Measurements from ENCODE around the gene MAP3K9. TPM values are rescaled to one million over a fixed set of nuclear protein-coding genes. Genes with fewer than 3 reads are reported as not detected.

Gene MAP3K9
- total RNA-seq, 4 donors from 2014 or later: 5.0 to 12.7 (median 8.3) TPM

DNA sequence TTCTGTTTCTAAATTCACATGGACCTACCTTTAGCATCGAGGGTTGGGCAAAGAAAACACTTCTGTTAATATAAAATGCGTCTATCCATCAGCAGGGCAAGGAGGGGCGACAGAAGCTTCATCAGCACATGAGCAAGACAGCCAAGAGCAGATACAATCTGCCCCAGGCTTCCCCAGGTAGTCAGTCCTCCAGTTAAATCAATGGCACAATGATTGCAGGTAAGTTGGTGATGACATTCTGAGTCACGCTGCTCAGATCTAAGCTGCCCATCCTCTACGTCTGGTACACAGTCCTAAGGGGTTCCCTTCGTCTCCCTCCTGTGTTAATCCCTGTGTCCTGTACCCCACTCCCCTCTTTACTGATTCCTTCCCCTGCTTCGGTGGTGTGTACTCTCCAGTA is 38.8 kb downstream of the MAP3K9 start:
- H3K27me3 ChIP-seq: no peaks in the 10 kb centered on the region
- 84 to 88% methylated on average over 4 to 7 of the region's 7 CpGs for WGBS, 2 donors (ENCODE audit: low coverage in 1 of 2)
- no peaks in the 10 kb centered on the region for H3K9me3 ChIP-seq
- in situ Hi-C loops (cut with MboI; ENCODE audit: low pct_ligation_motif_present in 1 of 4, low pct_unique_long_range_greater_than_20kb in 1 of 4, low sequenced_read_pairs in 3 of 4): no loop called here
- H3K27ac ChIP-seq: no peak overlapping the region
- H3K4me3 ChIP-seq: no peak overlapping the region
- no peaks in the 10 kb centered on the region for H3K4me1 ChIP-seq
- no peak for TF ChIP-seq POLR2A (IDR thresholded peaks at IDR 0.05)
- no peak for TF ChIP-seq POLR2AphosphoS5 (IDR thresholded peaks at IDR 0.05)
- TF ChIP-seq, protein P1, sequence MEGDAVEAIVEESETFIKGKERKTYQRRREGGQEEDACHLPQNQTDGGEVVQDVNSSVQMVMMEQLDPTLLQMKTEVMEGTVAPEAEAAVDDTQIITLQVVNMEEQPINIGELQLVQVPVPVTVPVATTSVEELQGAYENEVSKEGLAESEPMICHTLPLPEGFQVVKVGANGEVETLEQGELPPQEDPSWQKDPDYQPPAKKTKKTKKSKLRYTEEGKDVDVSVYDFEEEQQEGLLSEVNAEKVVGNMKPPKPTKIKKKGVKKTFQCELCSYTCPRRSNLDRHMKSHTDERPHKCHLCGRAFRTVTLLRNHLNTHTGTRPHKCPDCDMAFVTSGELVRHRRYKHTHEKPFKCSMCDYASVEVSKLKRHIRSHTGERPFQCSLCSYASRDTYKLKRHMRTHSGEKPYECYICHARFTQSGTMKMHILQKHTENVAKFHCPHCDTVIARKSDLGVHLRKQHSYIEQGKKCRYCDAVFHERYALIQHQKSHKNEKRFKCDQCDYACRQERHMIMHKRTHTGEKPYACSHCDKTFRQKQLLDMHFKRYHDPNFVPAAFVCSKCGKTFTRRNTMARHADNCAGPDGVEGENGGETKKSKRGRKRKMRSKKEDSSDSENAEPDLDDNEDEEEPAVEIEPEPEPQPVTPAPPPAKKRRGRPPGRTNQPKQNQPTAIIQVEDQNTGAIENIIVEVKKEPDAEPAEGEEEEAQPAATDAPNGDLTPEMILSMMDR (IDR thresholded peaks at IDR 0.05): no peak
- TF ChIP-seq EP300 (IDR thresholded peaks at IDR 0.05; ENCODE audit: low read depth): no peak
- DNase-seq: no peak
- intact Hi-C loops (cut with DNase I; ENCODE audit: low total_unique reads): no loop called here
- no peaks in the 10 kb centered on the region for H3K36me3 ChIP-seq

DNA sequence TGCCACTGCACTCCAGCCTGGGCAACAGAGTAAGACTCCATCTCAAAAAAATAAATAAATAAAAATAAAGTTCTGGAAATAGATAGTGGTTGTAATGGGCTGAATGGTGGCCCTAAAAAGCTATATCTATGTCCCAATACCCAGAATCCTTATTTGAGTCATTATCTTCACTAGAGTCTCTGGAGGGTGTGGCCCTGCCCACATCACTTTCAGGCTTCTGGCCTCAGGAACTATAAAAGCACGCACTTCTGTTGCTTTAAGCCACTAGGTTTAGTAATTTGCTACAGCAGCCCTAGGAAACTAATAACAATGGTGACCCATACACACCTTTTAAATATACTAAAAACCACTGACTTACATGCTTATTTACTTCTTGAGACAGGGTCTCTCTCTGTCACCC is 49.9 kb downstream of the MAP3K9 start:
- Histone ChIP-seq H3K4me3 (no peak overlapping the region), H3K36me3 (no peaks in the 10 kb centered on the region), H3K27me3 (no peaks in the 10 kb centered on the region), H3K27ac (no peak overlapping the region), H3K9me3 (no peaks in the 10 kb centered on the region), H3K4me1 (no peaks in the 10 kb centered on the region)
- intact Hi-C loops (cut with DNase I; ENCODE audit: low total_unique reads) (no loop called here), in situ Hi-C loops (cut with MboI; ENCODE audit: low pct_ligation_motif_present in 1 of 4, low pct_unique_long_range_greater_than_20kb in 1 of 4, low sequenced_read_pairs in 3 of 4) (no loop called here)
- DNase-seq: no peak
- no peak for TF ChIP-seq POLR2AphosphoS5 (IDR thresholded peaks at IDR 0.05)
- TF ChIP-seq EP300 (IDR thresholded peaks at IDR 0.05; ENCODE audit: low read depth): no peak
- TF ChIP-seq, protein P1 (IDR thresholded peaks at IDR 0.05): no peak
- no peak for TF ChIP-seq POLR2A (IDR thresholded peaks at IDR 0.05)
- 88% methylated on average over 1 of the region's 1 CpG; no CpG with 5 or more reads in 1 of the 2 donors for WGBS, 2 donors (ENCODE audit: low coverage in 1 of 2)

DNA sequence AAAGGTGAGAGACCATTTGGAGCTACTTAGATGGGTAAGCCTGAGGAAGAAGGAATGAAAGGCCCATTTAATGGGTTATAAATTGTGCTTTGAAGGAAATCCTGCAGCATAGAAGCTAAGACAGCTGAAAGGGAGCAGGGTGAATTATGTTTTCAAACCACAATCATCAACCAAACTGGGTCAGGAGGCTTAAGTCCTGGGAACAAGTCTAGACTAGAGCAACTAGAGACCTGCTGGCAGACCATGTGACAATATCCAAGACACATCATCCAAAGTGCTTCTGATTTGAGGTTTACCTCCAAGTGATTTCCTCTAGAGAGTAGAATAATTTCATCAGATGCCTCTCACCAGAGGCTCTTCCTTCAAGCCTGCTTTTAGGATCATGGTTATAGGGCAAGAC is 53.7 kb downstream of the MAP3K9 start:
- Histone ChIP-seq H3K27ac (no peak overlapping the region), H3K9me3 (no peaks in the 10 kb centered on the region), H3K4me1 (peaks cover 0 to 5% (median 2%) of the 10 kb centered on the region in 4 donors), H3K27me3 (no peaks in the 10 kb centered on the region), H3K36me3 (no peaks in the 10 kb centered on the region), H3K4me3 (no peak overlapping the region)
- in situ Hi-C loops (cut with MboI; ENCODE audit: low pct_ligation_motif_present in 1 of 4, low pct_unique_long_range_greater_than_20kb in 1 of 4, low sequenced_read_pairs in 3 of 4): no loop called here
- no peak for TF ChIP-seq POLR2AphosphoS5 (IDR thresholded peaks at IDR 0.05)
- no peak for TF ChIP-seq EP300 (IDR thresholded peaks at IDR 0.05; ENCODE audit: low read depth)
- TF ChIP-seq, protein P1 (IDR thresholded peaks at IDR 0.05): no peak
- no peak for TF ChIP-seq POLR2A (IDR thresholded peaks at IDR 0.05)
- intact Hi-C loops (cut with DNase I; ENCODE audit: low total_unique reads): no loop called here
- DNase-seq: no peak

DNA sequence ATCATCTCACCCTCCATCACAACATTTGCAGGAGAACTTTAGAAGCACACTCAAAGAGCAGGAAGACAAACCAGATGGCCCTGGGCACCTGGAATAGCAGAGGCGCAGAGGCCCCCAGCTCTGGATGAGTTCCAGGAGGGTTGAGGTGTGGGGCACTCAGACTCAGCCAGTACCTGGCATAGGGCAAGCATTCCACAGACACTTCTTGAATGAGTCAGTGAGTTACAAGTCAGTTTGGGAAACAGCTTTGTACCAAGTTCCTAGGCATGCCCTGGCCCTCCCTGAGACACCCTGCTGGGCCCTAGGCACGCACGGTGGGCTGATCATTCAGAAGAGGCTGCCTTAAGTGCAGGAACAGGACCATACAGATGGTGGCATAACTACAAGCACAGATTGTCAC is 54.3 kb downstream of the MAP3K9 start:
- WGBS, 2 donors (ENCODE audit: low coverage in 1 of 2): 92% methylated on average over 3 of the region's 3 CpGs; no CpG with 5 or more reads in 1 of the 2 donors
- TF ChIP-seq POLR2AphosphoS5 (IDR thresholded peaks at IDR 0.05) (no peak), POLR2A (IDR thresholded peaks at IDR 0.05) (no peak), EP300 (IDR thresholded peaks at IDR 0.05; ENCODE audit: low read depth) (no peak)
- TF ChIP-seq, protein P1 (IDR thresholded peaks at IDR 0.05): no peak
- Histone ChIP-seq H3K27ac (no peak overlapping the region), H3K36me3 (no peaks in the 10 kb centered on the region), H3K9me3 (no peaks in the 10 kb centered on the region), H3K4me3 (no peak overlapping the region), H3K4me1 (peaks cover 0 to 5% (median 2%) of the 10 kb centered on the region in 4 donors), H3K27me3 (no peaks in the 10 kb centered on the region)
- intact Hi-C loops (cut with DNase I; ENCODE audit: low total_unique reads): no loop called here
- in situ Hi-C loops (cut with MboI; ENCODE audit: low pct_ligation_motif_present in 1 of 4, low pct_unique_long_range_greater_than_20kb in 1 of 4, low sequenced_read_pairs in 3 of 4): no loop called here
- no peak for DNase-seq
